Activated CD4-positive, CD25-positive, alpha-beta regulatory T cell treated with anti-CD3 and anti-CD28 coated beads, Interleukin-2, amount 50 U/mL, for 24 hours (primary cell): Measurements from ENCODE around the gene TTN.
A peak's percentile ranks its signal among the peaks of the same experiment; 100 is the strongest.

ENCODE experiments used
- ATAC-seq, 2 donors: fragments of 150-1000 bp; cut with Tn5 transposase; one replicate each; pipeline ENCODE4 v1.10.0; 2021; ENCODE audit warnings: mild to moderate bottlenecking in 1 of 2, moderate library complexity in 1 of 2

The TTN gene

GRCh38 chr2:178641498-178641897 lies 165.7 kb downstream of the TTN start:
- no peak for ATAC-seq

GRCh38 chr2:178635897-178636296 lies 171.3 kb downstream of the TTN start:
- ATAC-seq: no peak

DNA sequence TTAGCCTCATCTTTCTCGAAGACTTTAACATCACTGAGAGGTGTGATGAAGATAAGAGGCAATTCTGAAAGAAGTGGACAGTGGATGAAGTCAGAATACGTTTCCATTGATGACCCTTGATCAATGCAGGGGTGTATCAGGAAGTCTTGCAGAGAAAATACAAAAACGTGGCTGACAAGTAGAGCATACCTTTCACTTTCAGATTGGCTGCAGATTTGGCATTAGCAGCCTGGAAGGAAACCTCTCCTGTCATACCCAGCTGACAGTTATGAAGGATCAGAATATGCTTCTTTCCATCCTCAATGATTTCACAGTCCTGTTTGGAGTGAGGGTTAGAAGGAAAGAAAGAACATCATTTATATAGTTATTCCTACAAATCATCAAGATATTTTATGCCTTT lies 174.5 kb downstream of the TTN start:
- no peak for ATAC-seq

GRCh38 chr2:178630581-178630980 lies 176.6 kb downstream of the TTN start:
- no peak for ATAC-seq

- ATAC-seq: no peak
Measured at GRCh38 chr2:178629463-178629862, 177.8 kb downstream of the TTN start.

GRCh38 chr2:178628605-178629004 lies 178.6 kb downstream of the TTN start:
- no peak for ATAC-seq

- no peak for ATAC-seq
Measured at GRCh38 chr2:178627401-178627800, 179.8 kb downstream of the TTN start.

DNA sequence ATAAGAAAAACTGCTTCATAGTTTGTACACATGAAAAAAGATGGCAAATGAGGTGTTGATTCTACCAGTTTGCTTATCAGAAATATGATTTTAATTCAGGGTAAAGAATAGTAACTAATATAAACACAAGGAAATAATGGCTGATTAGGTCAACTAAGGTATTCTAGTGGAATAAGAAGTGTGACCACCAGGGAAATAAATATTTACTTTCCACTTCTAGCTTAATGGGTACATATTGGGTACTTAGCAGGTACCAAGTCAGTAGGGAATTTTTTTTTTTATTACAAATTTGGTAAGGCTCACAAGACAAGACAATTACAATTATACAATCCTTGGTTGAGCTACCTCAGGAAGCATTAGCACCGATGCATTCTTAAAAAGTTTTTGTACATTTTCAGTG lies 191.3 kb downstream of the TTN start:
- no peak for ATAC-seq

DNA sequence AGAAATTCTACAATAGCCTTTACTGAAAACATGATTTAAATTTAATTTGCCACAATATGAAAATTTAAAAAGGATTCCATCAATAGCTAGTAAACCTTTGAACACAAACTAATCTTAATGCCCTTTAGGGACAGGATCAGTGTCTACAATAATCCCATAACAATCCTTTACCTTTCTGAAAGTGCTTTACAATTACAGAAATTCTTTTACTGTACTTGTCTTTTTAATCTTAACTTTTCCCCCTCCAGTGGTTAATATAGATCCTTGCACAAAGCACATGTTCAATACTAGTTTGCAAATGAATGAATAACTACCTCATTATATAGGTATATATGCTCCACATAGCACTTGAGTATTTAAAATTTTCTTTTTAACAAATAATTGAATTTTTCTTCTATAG lies 204.3 kb downstream of the TTN start:
- no peak for ATAC-seq

DNA sequence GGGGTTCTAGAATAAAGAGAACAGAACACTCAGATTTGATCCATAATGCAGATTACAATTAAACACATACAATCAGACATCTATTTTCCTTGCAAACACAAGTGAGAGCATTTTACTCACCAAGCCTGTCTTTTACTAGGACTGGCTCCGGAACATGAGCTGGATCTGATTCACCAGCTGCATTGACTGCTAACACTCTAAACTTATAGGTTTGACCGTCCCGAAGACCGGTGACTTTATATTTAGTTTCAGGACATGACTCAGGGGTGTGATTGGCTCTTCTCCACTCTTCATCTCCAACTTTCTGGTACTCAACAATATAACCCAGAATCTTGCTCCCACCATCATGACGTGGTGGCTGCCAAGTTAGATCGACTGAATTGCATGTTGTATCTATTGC lies 214.6 kb downstream of the TTN start:
- ATAC-seq: no peak

DNA sequence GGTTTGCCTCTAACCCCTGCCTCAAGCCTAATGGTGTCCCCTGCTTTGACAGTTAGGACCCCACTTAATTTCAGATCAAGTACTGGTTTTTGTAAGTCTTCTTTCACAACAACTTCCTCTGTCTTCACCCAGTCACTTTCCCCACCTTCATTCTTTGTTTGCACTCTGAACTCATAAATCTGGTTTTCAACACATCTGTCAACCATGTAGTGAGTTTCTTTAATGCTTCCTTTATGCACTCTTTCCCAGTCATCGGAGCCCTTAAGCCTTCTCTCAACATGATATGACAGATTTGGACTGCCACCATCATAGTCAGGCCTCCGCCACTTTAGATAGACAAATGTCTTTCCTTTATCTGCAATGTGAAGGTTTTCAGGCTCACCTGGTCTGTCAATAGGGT lies 217.9 kb downstream of the TTN start:
- no peak for ATAC-seq

- ATAC-seq: no peak
Measured at GRCh38 chr2:178584666-178585065, 222.6 kb downstream of the TTN start.

DNA sequence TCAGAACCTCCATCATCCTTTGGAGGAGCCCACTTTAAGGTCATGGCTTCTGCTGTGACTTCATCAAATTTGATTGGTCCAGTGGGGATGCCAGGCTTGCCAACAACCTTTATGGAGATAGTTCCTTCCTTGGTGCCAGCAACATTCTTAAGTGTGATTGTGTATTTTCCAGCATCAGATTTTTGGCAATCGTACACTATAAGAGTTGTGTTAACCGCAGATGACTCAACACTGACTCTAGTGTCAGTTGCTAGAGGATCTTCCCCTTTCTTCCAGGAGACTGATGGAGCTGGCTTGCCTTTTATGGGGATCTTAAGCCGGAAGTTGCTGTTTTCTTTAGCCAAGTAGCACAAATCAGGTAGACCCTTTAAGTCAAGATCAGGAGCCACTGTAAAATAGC lies 228.2 kb downstream of the TTN start:
- ATAC-seq: no peak

- ATAC-seq: no peak
Measured at GRCh38 chr2:178574789-178575188, 232.4 kb downstream of the TTN start.

GRCh38 chr2:178568227-178568626 lies 239.0 kb downstream of the TTN start:
- ATAC-seq: no peak

DNA sequence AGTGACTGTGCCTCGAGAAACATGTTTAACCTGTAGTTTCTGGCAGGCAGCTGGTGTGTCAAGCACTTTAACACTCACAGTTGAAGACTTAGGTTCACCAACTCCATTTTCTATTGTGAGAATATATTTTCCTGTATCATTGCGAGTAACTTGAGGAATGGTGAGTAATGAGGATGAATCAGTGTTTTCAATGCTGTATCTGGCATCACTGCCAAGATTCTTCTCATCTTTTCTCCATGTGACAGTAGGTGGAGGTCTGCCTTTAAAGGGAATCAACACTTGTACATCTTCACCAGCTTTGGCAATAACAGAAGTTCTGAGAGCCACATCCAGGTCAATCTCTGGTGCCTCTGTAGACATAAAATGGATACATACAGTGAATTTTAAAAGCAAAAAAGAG lies 254.2 kb downstream of the TTN start:
- no peak for ATAC-seq

DNA sequence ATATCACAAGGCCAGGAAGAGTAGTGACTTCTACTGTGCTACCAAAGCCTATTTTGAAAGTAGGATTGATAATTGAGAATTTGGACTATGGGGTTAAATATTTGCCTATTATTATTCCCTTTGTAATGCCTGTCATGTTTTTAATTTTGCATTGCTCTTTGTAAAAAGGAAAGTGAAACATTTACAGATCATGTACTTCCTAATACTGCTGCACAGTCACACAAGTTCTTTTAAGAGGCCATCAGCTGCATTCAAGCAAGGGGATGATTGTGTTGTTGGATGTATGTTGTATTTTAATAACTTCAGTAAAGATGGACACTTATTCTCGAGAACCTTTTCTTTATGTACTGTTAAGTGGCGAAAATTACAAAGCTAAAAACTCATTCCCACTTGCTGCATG lies 256.9 kb downstream of the TTN start:
- ATAC-seq: no peak

GRCh38 chr2:178542569-178542968 lies 264.7 kb downstream of the TTN start:
- ATAC-seq: no peak

GRCh38 chr2:178542161-178542560 lies 265.1 kb downstream of the TTN start:
- ATAC-seq: no peak

DNA sequence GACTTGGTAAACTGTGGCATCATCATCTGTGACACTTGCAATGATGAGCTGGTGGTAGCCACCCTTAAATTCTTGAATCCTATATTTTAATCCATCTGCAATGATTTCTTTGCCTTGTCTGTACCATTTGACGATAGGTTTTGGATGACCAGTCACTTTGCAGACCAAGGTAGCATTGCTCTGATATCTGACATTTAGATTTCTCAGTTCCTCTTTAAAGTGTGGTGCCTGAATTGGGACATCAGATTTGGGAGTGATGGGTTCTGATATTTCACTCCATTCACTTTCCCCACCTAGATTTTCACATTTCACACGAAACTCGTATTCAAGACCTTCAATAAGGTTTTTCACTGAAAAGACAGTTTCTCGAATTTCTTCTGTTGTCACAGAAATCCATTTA lies 271.2 kb downstream of the TTN start:
- no peak for ATAC-seq

DNA sequence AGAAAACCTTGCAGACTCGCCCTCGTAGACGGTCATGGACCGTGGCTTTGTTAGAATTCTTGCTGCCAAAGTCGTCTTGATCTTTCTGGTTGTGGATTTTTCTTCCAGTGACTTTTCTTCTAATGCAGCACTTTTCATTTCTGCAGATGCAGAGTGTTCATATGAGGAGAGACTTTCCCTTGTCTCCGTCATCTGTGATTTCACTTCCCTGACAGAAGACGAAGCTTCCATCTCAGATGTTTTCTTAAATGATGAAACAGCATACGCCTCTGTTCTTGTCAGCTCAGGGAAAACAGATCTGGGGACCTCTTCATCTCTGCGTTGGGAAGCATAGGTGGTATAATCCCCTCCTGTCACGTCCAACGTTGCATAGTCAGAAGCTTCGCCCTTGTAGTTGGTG lies 276.1 kb downstream of the TTN start:
- ATAC-seq: no peak

DNA sequence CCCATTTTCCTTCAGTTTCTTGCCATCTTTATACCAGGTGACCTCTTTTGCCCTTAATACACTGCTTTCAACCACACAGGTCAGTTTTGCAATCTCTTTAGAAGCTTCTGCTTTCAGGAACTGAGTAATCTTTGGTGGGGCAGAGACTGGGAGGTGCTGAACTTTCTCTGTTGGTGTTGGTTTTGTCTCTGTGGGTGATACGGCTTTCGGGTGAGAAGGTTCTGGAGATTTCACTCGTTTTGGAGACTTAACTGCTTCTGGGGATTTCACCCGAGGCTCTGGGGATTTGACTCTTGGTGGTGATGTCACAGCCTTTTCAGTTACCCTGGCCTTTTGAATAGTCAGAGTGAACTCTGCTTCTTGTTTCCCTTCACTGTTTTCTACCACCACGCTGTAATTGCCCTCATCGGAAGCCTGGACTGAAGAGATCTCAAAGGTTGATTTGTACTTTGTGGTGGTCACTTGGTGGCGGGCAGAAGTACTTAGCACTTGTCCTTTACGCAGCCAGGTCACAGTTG lies 276.5 kb downstream of the TTN start:
- peak; percentile 94 for ATAC-seq

- ATAC-seq: no peak
Measured at GRCh38 chr2:178530131-178530530, 277.1 kb downstream of the TTN start.

DNA sequence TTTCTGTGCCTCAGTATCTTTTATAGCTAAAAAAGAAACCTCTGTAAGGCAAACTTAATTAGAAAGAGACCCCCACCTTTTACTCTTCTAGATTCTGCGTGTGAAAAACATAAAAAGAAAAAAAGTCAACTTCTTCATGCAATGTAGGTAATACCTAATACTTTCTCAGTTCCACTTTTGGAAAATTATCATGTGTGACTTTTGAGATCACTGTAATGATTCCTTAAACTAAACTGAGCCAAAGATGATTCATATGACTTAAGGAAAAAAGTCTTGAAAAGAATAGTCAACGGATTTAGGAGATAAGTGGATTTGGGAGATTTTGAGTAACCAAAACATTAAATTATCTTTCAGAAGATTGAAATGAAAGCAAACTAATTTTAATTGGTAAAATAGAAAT lies 278.0 kb downstream of the TTN start:
- no peak for ATAC-seq

DNA sequence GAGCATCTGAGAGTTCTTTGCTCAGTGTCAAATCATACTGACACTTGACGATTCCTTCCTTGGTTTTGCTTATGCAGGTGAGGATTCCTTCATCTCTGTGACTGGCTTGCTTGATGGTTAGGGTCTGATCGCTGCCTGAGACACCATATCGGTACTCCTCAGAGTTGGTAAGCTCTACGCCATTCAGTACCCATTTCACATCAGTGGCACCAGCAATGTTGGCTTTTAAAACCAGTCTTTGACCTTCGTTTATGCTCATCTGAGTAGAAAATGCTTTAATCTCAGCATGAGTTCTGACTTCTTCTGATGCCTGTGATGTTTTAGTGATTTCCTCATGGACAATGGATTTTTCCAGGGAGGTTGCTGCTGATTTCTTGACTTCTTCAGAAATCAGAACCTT lies 278.6 kb downstream of the TTN start:
- no peak for ATAC-seq

GRCh38 chr2:178527592-178527991 lies 279.6 kb downstream of the TTN start:
- ATAC-seq: no peak
